Stimulated activated CD8-positive, alpha-beta memory T cell treated with anti-CD3 and anti-CD28 coated beads, Interleukin-15, amount 100 ng/mL, for 4 hours (primary cell): ENCODE results near the gene EFNA5.
"Not testable (repeated sequence)": the region's sequence is repeated elsewhere in the genome, so short reads cannot be mapped to it uniquely, and the experiment has no call there.

ENCODE experiments used
- DNase-seq, 2 donors: peaks; one replicate each; pipeline ENCODE4 v3.0.0-alpha.2; 2020; ENCODE audit warnings: low read depth in 2 of 2

The EFNA5 gene

DNA sequence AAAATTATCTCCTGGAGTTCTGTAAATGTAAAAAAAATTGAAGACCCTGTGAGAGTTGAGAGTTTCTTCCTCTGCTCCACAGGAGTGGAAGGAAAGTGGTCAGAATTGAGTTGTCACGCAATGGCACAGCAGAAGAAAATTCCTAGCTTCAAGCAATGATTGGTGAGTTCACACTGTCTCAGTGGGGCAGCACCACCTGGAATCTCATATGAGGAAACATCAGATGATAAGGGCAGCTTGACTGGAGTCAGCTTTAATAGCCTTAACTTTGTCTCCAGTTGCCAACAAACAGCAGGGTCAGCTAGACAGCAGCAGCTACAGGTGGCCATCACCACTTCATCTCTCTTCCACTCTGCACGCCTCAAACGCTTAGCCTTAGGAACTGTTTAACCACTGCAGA is 211.1 kb downstream of the EFNA5 start:
- no peak for DNase-seq

- DNase-seq: no peak
Measured at GRCh38 chr5:107458322-107458721, 212.4 kb downstream of the EFNA5 start.

GRCh38 chr5:107457881-107458280 is 212.9 kb downstream of the EFNA5 start:
- no peak for DNase-seq

DNA sequence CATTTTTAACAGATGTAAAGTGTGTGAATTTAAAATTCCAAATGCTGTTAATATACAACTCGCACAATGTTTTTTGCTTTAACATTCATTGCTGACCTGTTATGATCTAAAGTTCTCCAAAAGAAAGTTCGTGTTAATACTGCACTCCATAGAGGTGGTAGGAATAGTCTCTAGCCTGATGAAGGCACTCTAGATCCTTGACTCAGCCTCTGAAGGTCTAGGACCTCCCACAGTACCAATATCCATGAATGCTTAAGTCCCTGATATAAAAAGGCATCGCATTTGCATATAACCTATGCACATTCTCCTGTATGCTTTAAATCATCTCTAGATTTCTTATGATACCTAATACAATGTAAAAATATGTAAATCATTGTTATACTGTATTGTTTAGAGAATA is 213.6 kb downstream of the EFNA5 start:
- DNase-seq: no peak

DNA sequence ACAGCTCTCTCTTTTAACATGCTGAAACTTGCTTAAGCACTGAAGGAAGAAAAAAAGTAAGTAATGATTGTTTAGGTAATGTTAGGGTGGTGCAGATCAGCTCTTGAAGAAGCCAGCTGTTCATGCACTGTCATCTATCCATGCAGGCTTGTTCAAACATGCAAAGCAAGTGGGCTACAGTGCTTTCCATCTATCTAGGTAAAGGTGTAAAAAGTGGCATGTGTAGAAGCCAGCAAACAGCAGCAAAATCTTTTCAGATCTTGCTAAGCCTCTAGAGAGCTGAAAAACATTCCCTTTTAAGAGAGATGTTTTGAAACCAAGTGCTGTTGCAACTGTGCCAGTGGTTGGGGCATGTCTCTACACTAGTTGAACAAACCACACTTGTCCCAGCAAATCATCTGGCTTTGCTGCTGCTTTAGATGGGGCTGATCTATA is 214.4 kb downstream of the EFNA5 start:
- DNase-seq: no peak

GRCh38 chr5:107455111-107455544 is 215.6 kb downstream of the EFNA5 start:
- DNase-seq: no peak

DNA sequence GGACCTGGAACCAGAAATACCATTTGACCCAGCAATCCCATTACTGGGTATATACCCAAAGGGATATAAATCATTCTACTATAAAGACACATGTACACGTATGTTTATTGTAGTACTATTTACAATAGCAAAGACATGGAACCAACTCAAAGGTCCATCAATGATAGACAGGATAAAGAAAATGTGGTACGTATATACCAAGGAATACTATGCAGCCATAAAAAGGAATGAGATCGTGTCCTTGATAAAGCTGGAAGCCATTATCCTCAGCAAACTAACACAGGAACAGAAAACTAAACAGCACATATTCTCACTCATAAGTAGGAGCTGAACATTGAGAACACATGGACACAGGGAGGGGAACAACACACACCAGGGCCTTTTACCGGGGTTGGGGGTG is 218.9 kb downstream of the EFNA5 start:
- DNase-seq: not testable (repeated sequence)

- no peak for DNase-seq
Measured at GRCh38 chr5:107451028-107451427, 219.7 kb downstream of the EFNA5 start.

- DNase-seq: no peak
Measured at GRCh38 chr5:107450531-107450930, 220.2 kb downstream of the EFNA5 start.

DNA sequence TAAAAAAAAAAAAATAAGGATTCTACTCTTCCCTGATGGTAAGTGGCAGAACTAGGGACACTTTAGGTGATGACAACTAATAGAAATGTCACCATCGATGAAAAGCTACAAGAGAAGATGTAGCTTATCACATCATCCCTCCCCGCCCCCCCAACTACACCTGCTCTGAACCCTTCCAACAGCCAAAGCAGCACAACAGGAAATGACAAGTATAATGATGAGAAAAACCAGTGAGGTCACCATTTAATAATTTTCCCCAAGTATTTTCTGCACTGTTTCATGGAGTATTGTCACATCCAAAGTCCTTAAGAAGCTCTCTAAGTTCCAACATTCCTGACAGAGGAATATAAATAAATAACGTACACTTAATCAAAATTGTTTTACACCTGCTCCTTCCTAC is 221.4 kb downstream of the EFNA5 start:
- DNase-seq: no peak

- no peak for DNase-seq
Measured at GRCh38 chr5:107447587-107447986, 223.2 kb downstream of the EFNA5 start.

- DNase-seq: no peak
Measured at GRCh38 chr5:107446972-107447371, 223.8 kb downstream of the EFNA5 start.

DNA sequence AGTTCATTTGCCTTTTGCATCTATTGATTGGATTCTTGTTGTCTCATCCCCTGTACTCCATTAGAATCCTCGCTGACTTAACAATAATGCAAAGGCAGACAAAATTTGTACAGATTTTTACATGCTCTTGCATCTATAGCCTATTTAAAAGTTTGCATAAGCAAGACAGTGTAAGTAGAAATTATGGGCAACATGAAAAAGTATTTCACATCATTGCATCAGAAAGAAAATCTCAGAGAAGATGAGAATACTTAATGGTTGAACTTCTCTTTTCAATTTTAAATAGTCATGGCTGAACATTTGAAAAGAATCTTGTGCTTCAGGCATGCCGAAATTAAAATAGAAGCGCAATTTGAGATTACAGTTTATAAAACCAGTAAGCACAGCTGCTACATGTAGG is 226.4 kb downstream of the EFNA5 start:
- no peak for DNase-seq

DNA sequence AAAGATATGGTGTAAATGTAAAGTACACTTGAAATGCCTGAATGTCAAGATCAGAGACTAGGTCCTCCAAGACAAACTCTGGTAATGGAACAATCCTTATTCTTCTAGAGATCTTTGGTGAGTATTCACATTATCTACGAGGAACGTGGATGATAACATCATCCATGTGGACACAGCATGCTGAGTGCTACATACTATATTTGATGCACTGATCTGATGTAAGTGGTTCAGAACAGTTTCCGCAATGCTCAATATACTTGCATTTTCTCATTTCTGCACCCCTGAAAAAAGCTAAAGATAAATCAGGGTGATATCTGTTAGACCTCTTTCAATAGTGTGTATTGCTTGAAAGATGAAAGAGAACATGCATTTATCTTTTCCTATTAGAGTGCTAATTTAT is 226.8 kb downstream of the EFNA5 start:
- no peak for DNase-seq

DNA sequence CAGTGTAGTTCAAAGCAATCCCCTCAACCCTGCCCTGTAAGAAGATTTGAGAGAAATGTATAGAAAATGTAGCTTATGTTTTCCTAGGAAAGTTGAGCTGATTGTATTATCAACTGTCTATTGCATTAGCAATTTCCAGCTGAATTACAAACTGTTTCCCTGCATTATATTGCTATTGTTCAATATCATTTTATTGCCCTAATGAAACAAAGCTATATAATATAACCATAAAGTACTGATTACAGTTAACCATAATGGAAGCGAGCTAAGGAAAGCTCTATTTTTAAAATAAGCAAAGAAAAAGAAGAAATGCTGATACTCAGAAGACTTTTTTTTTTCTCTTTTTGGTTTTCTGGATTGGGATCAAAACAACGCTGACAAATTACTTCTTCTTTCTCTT is 228.3 kb downstream of the EFNA5 start:
- DNase-seq: no peak

DNA sequence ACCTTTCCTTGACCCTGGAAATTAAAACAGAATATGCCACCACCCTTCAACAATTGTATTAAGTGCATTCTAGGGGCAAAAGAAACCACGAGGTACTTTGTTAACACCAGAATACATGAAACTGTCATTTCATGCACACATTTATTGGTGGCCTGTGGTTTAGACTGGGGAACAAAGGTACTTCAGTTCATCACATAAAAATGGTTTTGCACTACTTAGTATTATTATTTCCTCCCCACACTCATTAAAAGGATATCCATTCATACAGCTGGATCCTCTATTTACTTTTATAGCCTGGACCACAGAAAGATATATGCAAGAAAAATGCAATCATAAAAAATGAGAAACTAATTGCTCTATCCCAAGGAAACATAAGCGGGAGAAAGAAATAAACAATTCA is 230.9 kb downstream of the EFNA5 start:
- no peak for DNase-seq

GRCh38 chr5:107437986-107438510 is 232.7 kb downstream of the EFNA5 start:
- DNase-seq: no peak

- no peak for DNase-seq
Measured at GRCh38 chr5:107437154-107437553, 233.6 kb downstream of the EFNA5 start.

DNA sequence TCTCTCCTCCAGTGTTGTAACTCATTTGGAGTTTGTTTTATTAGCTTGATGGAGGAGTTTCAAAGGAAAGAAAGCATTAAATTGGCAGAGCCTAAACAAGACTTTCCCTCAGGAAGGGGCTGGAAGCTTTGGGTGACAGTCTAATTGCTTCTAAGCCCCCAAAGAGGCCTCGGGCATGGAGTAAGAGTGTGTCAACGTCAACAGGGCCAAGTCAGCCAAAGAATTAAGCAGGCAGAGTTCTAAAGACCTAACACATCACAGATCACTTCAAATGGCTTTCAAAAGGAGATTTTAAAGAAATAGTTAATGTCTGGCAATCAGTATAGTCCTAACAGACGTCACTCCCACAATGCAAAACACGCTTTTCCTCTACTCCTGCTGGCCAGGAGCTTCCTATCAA is 234.5 kb downstream of the EFNA5 start:
- no peak for DNase-seq

GRCh38 chr5:107435061-107435460 is 235.7 kb downstream of the EFNA5 start:
- DNase-seq: no peak

DNA sequence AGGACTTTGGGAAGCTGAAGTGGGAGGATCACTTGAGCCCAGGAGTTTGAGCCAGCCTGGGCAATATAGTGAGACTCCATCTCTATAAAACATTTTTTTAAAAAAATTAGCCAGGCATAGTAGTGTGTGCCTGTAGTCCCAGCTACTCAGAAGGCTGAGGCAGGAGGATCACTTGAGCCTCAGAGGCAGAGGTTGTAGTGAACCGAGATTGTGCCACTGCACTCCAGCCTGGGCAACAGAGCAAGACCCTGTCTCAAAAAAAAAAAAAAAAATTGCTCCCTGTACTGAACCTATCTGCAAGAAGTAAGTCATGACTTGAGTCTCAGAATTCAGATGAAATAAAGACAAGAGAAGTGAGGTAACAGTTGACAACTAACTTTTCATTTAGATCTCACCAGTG is 237.1 kb downstream of the EFNA5 start:
- not testable (repeated sequence) for DNase-seq

DNA sequence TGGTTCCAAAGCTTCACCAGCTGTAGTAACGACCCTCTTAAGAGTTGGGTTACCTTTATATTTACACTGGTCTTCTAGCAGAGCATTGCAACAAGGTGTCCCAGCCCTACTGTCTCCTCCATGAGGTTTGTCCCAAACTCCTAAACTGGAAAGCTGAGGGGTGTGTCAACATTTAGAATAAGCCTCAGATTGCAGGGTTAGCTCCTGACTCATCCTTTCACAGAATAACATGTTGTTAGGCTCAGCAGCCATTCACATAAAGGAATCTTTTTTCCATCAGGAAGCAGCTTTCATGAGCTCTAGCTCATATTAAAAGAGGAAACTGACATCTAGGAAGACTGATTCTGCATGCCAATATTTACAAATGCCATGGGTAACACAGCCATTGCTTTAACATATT is 238.7 kb downstream of the EFNA5 start:
- DNase-seq: no peak

- DNase-seq: no peak
Measured at GRCh38 chr5:107431536-107431935, 239.2 kb downstream of the EFNA5 start.

DNA sequence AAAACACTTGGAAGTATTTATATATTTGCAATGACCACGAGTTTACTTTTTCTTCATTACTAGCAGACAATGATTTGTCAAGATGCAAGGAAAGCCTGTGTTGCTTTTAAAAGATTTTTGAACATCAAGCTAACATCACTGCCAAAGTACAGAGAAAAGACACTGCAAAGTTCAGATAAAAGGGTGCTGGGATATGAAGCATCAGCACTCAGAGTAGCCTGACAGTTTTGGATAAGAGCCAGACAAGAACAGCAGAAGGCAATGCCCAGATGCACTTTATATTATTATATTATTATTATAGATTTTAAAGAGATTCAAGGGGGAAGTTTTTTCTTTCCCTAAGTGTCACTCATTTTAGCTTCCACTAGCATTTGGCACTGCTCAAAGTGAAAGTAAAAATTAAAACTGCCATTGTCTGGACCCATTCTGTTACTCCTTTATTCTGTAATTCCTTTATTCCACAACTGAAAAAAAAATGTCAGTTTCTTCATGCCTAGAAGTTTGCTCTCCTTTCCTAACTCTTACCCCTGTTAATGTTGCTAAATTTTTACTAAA is 240.6 kb downstream of the EFNA5 start:
- DNase-seq: no peak
